ENCODE data around the gene FRAT1. TPM values are rescaled to one million over a fixed set of nuclear protein-coding genes. Genes with fewer than 3 reads are reported as not detected.
"Not testable (repeated sequence)": the region's sequence is repeated elsewhere in the genome, so short reads cannot be mapped to it uniquely, and the experiment has no call there.

The FRAT1 gene
- total and polyA plus RNA-seq, 4 experiments from 2014 or later, result 9.0 to 21.8 (median 16.4) TPM

DNA sequence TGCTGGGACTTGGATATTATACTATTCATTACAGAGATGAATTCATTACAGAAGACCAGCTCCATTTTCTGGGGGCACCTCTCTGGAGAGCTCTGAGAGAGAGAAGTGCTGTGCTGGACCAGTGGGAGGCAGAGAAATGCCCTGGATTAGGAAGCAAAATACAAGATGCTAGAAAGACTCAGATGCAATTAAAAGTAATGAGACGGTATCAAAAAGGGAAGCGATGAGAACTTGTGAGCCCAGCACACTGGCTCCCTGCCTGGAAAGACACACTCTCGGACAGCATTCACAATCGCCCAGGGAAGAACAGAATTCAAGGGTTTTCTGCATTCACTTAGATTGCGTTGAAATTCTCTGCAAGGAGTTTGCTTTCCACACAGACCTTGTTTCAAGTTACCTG, 19.0 kb downstream of the FRAT1 start:
- peaks cover 7 to 13% (median 10%) of the 10 kb centered on the region in 4 donors for H3K4me1 Mint-ChIP-seq
- intact Hi-C loops (cut with micrococcal nuclease), result no loop called here
- Histone ChIP-seq H3K36me3 (ENCODE audit: insufficient read depth, low read length) (no peaks in the 10 kb centered on the region), H3K9me3 (ENCODE audit: control insufficient read depth in 1 of 2, low read length in 2 of 2) (no peaks in the 10 kb centered on the region), H3K4me1 (ENCODE audit: insufficient read depth, low read length) (peaks cover 5% of the 10 kb centered on the region), H3K27me3 (ENCODE audit: insufficient read depth, low read length) (no peaks in the 10 kb centered on the region), H3K27ac (ENCODE audit: low read depth, low read length) (no peak overlapping the region), H3K4me3 (ENCODE audit: low read length in 2 of 2) (no peak overlapping the region)
- peaks cover 0 to 6% of the 10 kb centered on the region in 2 donors for H3K36me3 Mint-ChIP-seq
- peaks cover 0 to 1% of the 10 kb centered on the region in 2 donors for H3K27me3 Mint-ChIP-seq
- H3K4me3 Mint-ChIP-seq, result no peak overlapping the region
- no peak overlapping the region for H3K27ac Mint-ChIP-seq
- ChIA-PET POLR2A (ENCODE audit: partially characterized antibody) (no interaction called here), CTCF (ENCODE audit: partially characterized antibody) (interaction anchor here (0.5 to 0.8 kb wide), 2 partner anchors 19 to 41 kb away, joined by 3 to 4 read pairs; partner anchors contain the start of gene FRAT1)
- peaks cover 0 to 2% (median 0%) of the 10 kb centered on the region in 8 donors for H3K9me3 Mint-ChIP-seq
- no peak for DNase-seq

DNA sequence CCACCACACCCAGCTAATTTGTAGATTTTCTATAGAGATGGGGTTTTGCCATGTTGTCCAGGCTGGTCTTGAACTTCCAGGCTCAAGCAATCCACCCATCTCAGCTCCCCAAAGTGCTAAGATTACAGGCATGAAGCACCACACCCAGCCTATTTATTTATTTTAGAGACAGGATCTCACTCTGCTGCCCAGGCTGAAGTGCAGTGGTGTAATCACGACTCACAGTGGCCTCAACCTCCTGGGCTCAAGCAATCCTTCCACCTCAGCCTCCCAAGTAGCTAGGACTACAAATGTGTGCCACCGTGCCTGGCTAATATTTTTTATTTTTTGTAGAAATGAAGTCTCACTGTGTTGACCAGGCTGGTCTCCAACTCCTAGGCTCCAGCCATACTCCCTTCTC, 22.3 kb downstream of the FRAT1 start:
- ChIA-PET CTCF (ENCODE audit: partially characterized antibody) (no interaction called here), POLR2A (ENCODE audit: partially characterized antibody) (interaction anchor here (1.2 kb wide), 1 partner anchor 22 kb away, joined by 4 read pairs; the partner anchor contains the start of gene FRAT1)
- H3K4me3 Mint-ChIP-seq, result no peak overlapping the region

DNA sequence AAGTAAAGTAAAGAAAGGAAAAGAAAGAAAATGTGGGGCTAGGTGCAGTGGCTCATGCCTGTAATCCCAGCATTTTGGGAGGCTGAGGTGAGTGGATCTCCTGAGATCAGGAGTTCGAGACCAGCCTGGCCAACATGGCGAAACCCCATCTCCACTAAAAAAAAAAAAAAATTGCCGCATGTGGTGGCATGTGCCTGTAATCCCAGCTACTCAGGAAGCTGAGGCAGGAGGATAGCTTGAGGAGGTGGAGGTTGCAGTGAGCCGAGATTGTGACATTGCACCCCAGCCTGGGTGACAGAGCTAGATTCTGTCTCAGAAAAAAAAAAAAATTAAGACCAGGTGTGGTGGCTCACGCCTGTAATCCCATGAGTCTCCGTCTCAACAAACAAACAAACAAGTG, 24.6 kb downstream of the FRAT1 start:
- CTCF ChIA-PET (ENCODE audit: partially characterized antibody), result interaction anchor here (0.9 to 1.7 kb wide), 4 partner anchors 15 to 65 kb away, joined by 3 to 6 read pairs (median 3); no protein-coding TSS in a partner anchor

More for the DNA sequence above, 22.3 kb downstream of the FRAT1 start:
- Mint-ChIP-seq H3K27ac (no peak overlapping the region), H3K4me1 (no peaks in the 10 kb centered on the region), H3K27me3 (peaks cover 0 to 1% of the 10 kb centered on the region in 2 donors), H3K36me3 (no peaks in the 10 kb centered on the region), H3K9me3 (peaks cover 0 to 4% (median 0%) of the 10 kb centered on the region in 8 donors)
- H3K4me1 ChIP-seq (ENCODE audit: insufficient read depth, low read length), result no peaks in the 10 kb centered on the region
- no peak overlapping the region for H3K27ac ChIP-seq (ENCODE audit: low read depth, low read length)
- no peak for DNase-seq
- intact Hi-C loops (cut with micrococcal nuclease), result no loop called here
- H3K27me3 ChIP-seq (ENCODE audit: insufficient read depth, low read length), result no peaks in the 10 kb centered on the region
- no peak overlapping the region for H3K4me3 ChIP-seq (ENCODE audit: low read length in 2 of 2)
- no peaks in the 10 kb centered on the region for H3K9me3 ChIP-seq (ENCODE audit: control insufficient read depth in 1 of 2, low read length in 2 of 2)
- no peaks in the 10 kb centered on the region for H3K36me3 ChIP-seq (ENCODE audit: insufficient read depth, low read length)

DNA sequence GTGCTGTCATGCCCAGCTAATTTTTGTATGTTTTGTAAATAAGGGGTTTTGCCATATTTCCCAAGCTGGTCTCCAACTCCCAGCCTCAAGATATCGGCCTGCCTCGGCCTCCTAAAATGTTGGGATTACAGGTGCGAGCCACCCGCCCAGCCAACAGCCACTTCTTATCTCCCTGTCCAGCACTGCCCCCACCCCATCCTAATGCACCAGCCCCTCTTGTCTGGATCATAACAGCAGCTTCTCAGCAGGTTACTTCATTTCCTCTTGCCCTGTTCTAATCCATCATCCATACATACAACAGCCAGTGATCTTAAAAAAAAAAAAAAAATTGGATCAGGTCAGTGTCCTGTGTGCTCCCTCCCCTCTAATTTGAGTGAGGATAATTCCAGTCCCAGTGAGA, 28.2 kb downstream of the FRAT1 start:
- Histone ChIP-seq H3K36me3 (ENCODE audit: insufficient read depth, low read length) (no peaks in the 10 kb centered on the region), H3K9me3 (ENCODE audit: control insufficient read depth in 1 of 2, low read length in 2 of 2) (no peaks in the 10 kb centered on the region), H3K4me3 (ENCODE audit: low read length in 2 of 2) (no peak overlapping the region), H3K27me3 (ENCODE audit: insufficient read depth, low read length) (no peaks in the 10 kb centered on the region), H3K4me1 (ENCODE audit: insufficient read depth, low read length) (no peaks in the 10 kb centered on the region), H3K27ac (ENCODE audit: low read depth, low read length) (no peak overlapping the region)
- ChIA-PET CTCF (ENCODE audit: partially characterized antibody) (interaction anchor here (0.6 to 1.1 kb wide), 2 partner anchors 58 to 137 kb away, joined by 3 read pairs; no protein-coding TSS in a partner anchor), POLR2A (ENCODE audit: partially characterized antibody) (no interaction called here)
- no peaks in the 10 kb centered on the region for H3K27me3 Mint-ChIP-seq
- no peaks in the 10 kb centered on the region for H3K4me1 Mint-ChIP-seq
- no peaks in the 10 kb centered on the region for H3K36me3 Mint-ChIP-seq
- H3K27ac Mint-ChIP-seq, result no peak overlapping the region
- no peak for DNase-seq
- intact Hi-C loops (cut with micrococcal nuclease), result no loop called here
- peaks cover 0 to 2% (median 0%) of the 10 kb centered on the region in 8 donors for H3K9me3 Mint-ChIP-seq
- no peak overlapping the region for H3K4me3 Mint-ChIP-seq

More for the DNA sequence above, 24.6 kb downstream of the FRAT1 start:
- H3K9me3 ChIP-seq (ENCODE audit: control insufficient read depth in 1 of 2, low read length in 2 of 2); H3K4me1 ChIP-seq (ENCODE audit: insufficient read depth, low read length); H3K4me3 Mint-ChIP-seq; H3K9me3 Mint-ChIP-seq; DNase-seq; H3K4me1 Mint-ChIP-seq; H3K27ac ChIP-seq (ENCODE audit: low read depth, low read length); H3K36me3 Mint-ChIP-seq; H3K27me3 Mint-ChIP-seq; H3K4me3 ChIP-seq (ENCODE audit: low read length in 2 of 2); H3K27me3 ChIP-seq (ENCODE audit: insufficient read depth, low read length); POLR2A ChIA-PET (ENCODE audit: partially characterized antibody); H3K36me3 ChIP-seq (ENCODE audit: insufficient read depth, low read length); H3K27ac Mint-ChIP-seq; intact Hi-C loops (cut with micrococcal nuclease): not testable (repeated sequence)

DNA sequence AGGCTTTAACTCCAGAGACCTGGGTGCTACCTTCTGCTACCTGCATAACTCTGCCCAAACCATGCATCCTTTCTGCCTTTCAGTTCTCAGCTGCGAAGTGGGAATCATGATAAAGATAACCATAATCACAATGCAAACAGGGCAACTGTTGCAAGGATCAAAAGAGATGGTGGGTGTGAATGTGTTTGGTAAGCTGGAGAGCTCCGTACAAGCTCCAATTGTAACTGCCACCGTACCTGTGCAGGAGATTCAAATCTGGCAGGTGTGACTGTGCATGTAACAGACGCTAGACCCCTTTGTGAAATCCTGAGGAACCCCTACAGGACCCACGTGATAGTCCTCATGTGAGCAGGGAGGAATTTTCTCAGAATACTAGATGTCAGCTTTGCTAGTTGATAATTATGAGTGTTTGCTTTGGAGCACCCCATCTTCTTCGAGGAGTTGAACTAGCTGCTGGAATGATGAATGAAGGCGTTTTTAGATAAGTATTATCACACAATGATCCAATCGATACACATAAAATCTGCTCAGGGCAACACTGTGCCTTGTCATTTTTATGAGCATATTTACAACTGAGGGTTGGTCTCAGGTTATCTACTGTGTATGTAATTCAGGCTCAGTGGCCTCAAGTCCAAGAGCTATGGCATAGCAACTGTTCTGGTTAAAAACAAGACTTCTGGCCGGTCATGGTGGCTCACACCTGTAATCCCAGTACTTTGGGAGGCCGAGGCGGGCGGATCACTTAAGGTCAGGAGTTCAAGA, 30.9 kb downstream of the FRAT1 start:
- Histone ChIP-seq H3K27ac (ENCODE audit: low read depth, low read length) (no peak overlapping the region), H3K36me3 (ENCODE audit: insufficient read depth, low read length) (no peaks in the 10 kb centered on the region), H3K4me3 (ENCODE audit: low read length in 2 of 2) (no peak overlapping the region), H3K4me1 (ENCODE audit: insufficient read depth, low read length) (no peaks in the 10 kb centered on the region), H3K9me3 (ENCODE audit: control insufficient read depth in 1 of 2, low read length in 2 of 2) (no peaks in the 10 kb centered on the region), H3K27me3 (ENCODE audit: insufficient read depth, low read length) (no peaks in the 10 kb centered on the region)
- no peaks in the 10 kb centered on the region for H3K4me1 Mint-ChIP-seq
- no peaks in the 10 kb centered on the region for H3K36me3 Mint-ChIP-seq
- H3K4me3 Mint-ChIP-seq, result no peak overlapping the region
- no peak overlapping the region for H3K27ac Mint-ChIP-seq
- H3K27me3 Mint-ChIP-seq, result no peaks in the 10 kb centered on the region
- intact Hi-C loops (cut with micrococcal nuclease), result no loop called here
- ChIA-PET POLR2A (ENCODE audit: partially characterized antibody) (interaction anchor here (1.7 kb wide), 1 partner anchor 31 kb away, joined by 7 read pairs; the partner anchor contains the start of gene FRAT1), CTCF (ENCODE audit: partially characterized antibody) (interaction anchor here (0.8 to 10.4 kb wide), 4 partner anchors 8 to 140 kb away, joined by 3 to 103 read pairs (median 3); no protein-coding TSS in a partner anchor)
- no peak for DNase-seq
- H3K9me3 Mint-ChIP-seq, result no peaks in the 10 kb centered on the region

GRCh38 chr10:97353945-97354344, 34.9 kb downstream of the FRAT1 start:
- Mint-ChIP-seq H3K4me3 (no peak overlapping the region), H3K9me3 (no peaks in the 10 kb centered on the region), H3K36me3 (peaks cover 12 to 18% of the 10 kb centered on the region in 2 donors), H3K27me3 (no peaks in the 10 kb centered on the region), H3K4me1 (no peaks in the 10 kb centered on the region), H3K27ac (no peak overlapping the region)
- Histone ChIP-seq H3K9me3 (ENCODE audit: control insufficient read depth in 1 of 2, low read length in 2 of 2) (no peaks in the 10 kb centered on the region), H3K27ac (ENCODE audit: low read depth, low read length) (no peak overlapping the region), H3K4me3 (ENCODE audit: low read length in 2 of 2) (no peak overlapping the region), H3K4me1 (ENCODE audit: insufficient read depth, low read length) (no peaks in the 10 kb centered on the region), H3K36me3 (ENCODE audit: insufficient read depth, low read length) (no peaks in the 10 kb centered on the region), H3K27me3 (ENCODE audit: insufficient read depth, low read length) (no peaks in the 10 kb centered on the region)
- ChIA-PET POLR2A (ENCODE audit: partially characterized antibody) (no interaction called here), CTCF (ENCODE audit: partially characterized antibody) (interaction anchor here (1.5 to 10.4 kb wide), 2 partner anchors 70 to 75 kb away, joined by 3 to 103 read pairs; no protein-coding TSS in a partner anchor)
- no peak for DNase-seq
- intact Hi-C loops (cut with micrococcal nuclease), result loop anchor here (2.0 kb wide), 1 partner anchor 75 kb away; no protein-coding TSS in a partner anchor

- no peak overlapping the region for H3K4me3 ChIP-seq (ENCODE audit: low read length in 2 of 2)
- H3K27me3 Mint-ChIP-seq, result no peaks in the 10 kb centered on the region
- POLR2A ChIA-PET (ENCODE audit: partially characterized antibody), result interaction anchor here (1.4 kb wide), 1 partner anchor 76 kb away, joined by 7 read pairs; no protein-coding TSS in a partner anchor
- no peak overlapping the region for H3K27ac ChIP-seq (ENCODE audit: low read depth, low read length)
- H3K4me1 ChIP-seq (ENCODE audit: insufficient read depth, low read length), result no peaks in the 10 kb centered on the region
- intact Hi-C loops (cut with micrococcal nuclease), result loop anchor here (2.0 kb wide), 1 partner anchor 77 kb away; no protein-coding TSS in a partner anchor
- no peaks in the 10 kb centered on the region for H3K4me1 Mint-ChIP-seq
- no peaks in the 10 kb centered on the region for H3K9me3 ChIP-seq (ENCODE audit: control insufficient read depth in 1 of 2, low read length in 2 of 2)
- H3K36me3 ChIP-seq (ENCODE audit: insufficient read depth, low read length), result peaks cover 4% of the 10 kb centered on the region
- no peak overlapping the region for H3K4me3 Mint-ChIP-seq
- CTCF ChIA-PET (ENCODE audit: partially characterized antibody), result interaction anchor here (1.1 to 10.4 kb wide), 10 partner anchors 10 to 283 kb away, joined by 3 to 103 read pairs (median 5); no protein-coding TSS in a partner anchor
- H3K27me3 ChIP-seq (ENCODE audit: insufficient read depth, low read length), result no peaks in the 10 kb centered on the region
- peaks cover 12 to 26% of the 10 kb centered on the region in 2 donors for H3K36me3 Mint-ChIP-seq
- peak in 4 of 5 donors; percentile 16 to 30 (median 20) for DNase-seq
- H3K9me3 Mint-ChIP-seq, result no peaks in the 10 kb centered on the region
- H3K27ac Mint-ChIP-seq, result peak overlapping the region in 3 of 7 donors; percentile 22 to 52 (median 48)
Observed at GRCh38 chr10:97355571-97355975, 36.5 kb downstream of the FRAT1 start.

Data from CD4-positive, alpha-beta memory T cell (primary cell).